Prostate gland (tissue), 2 donors: ENCODE results near the gene DFFB.

Experiments
- POLR2A ChIP-seq: fragments of 450-650 bp; IDR thresholded peaks from one replicate; pipeline ENCODE4 v1.6.1; 2016; ENCODE audit warnings: antibody characterized with exemption, mild to moderate bottlenecking
- POLR2AphosphoS5 ChIP-seq: sonication (generic); formaldehyde crosslinking; IDR thresholded peaks from one replicate; pipeline ENCODE4 v1.6.1; 2017; ENCODE audit warnings: antibody characterized with exemption
- TF ChIP-seq, protein P1 (sequence below), 4 experiments: fragments of 200-600 bp in 2 of 4; fragments of 450-650 bp in 2 of 4; sonication (generic) in 2 of 4; IDR thresholded peaks; 1 replicate in 3 of 4; 2 replicates in 1 of 4; pipeline ENCODE4 v1.5.1; 2016 to 2019; ENCODE audit warnings: antibody characterized with exemption in 4 of 4, mild to moderate bottlenecking in 2 of 4, moderate library complexity in 2 of 4

GRCh38 chr1:3869751-3870301 is 12.6 kb downstream of the DFFB start:
- no peak for TF ChIP-seq POLR2AphosphoS5
- TF ChIP-seq, protein P1, sequence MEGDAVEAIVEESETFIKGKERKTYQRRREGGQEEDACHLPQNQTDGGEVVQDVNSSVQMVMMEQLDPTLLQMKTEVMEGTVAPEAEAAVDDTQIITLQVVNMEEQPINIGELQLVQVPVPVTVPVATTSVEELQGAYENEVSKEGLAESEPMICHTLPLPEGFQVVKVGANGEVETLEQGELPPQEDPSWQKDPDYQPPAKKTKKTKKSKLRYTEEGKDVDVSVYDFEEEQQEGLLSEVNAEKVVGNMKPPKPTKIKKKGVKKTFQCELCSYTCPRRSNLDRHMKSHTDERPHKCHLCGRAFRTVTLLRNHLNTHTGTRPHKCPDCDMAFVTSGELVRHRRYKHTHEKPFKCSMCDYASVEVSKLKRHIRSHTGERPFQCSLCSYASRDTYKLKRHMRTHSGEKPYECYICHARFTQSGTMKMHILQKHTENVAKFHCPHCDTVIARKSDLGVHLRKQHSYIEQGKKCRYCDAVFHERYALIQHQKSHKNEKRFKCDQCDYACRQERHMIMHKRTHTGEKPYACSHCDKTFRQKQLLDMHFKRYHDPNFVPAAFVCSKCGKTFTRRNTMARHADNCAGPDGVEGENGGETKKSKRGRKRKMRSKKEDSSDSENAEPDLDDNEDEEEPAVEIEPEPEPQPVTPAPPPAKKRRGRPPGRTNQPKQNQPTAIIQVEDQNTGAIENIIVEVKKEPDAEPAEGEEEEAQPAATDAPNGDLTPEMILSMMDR (IDR thresholded peaks at IDR 0.05) = no peak
- no peak for TF ChIP-seq POLR2A
